BLaER1 (cell line): ENCODE data around the gene HOXC5.

Source experiments
- H3K27ac ChIP-seq: shearing (Covaris generic); formaldehyde crosslinking; 2 replicates; pipeline ENCODE4 v1.8.1; 2022
- H3K27me3 ChIP-seq: shearing (Covaris generic); formaldehyde crosslinking; 2 replicates; pipeline ENCODE4 v1.8.1; 2022
- H3K36me3 ChIP-seq: shearing (Covaris generic); formaldehyde crosslinking; 2 replicates; pipeline ENCODE4 v1.8.1; 2022
- H3K4me1 ChIP-seq: shearing (Covaris generic); formaldehyde crosslinking; 2 replicates; pipeline ENCODE4 v1.8.1; 2022
- H3K4me2 ChIP-seq: shearing (Covaris generic); formaldehyde crosslinking; 2 replicates; pipeline ENCODE4 v1.8.1; 2022
- H3K4me3 ChIP-seq: shearing (Covaris generic); formaldehyde crosslinking; 2 replicates; pipeline ENCODE4 v1.8.1; 2022
- H3K9ac ChIP-seq: shearing (Covaris generic); formaldehyde crosslinking; 2 replicates; pipeline ENCODE4 v1.8.1; 2022
- H3K9me3 ChIP-seq: shearing (Covaris generic); formaldehyde crosslinking; 2 replicates; pipeline ENCODE4 v1.8.1; 2022
- H4K20me1 ChIP-seq: shearing (Covaris generic); formaldehyde crosslinking; 2 replicates; pipeline ENCODE4 v1.8.1; 2022
- Cebpa-rat ChIP-seq: shearing (Covaris generic); IDR thresholded peaks from 2 replicates; pipeline ENCODE4 v1.8.1; 2022

The HOXC5 gene

DNA sequence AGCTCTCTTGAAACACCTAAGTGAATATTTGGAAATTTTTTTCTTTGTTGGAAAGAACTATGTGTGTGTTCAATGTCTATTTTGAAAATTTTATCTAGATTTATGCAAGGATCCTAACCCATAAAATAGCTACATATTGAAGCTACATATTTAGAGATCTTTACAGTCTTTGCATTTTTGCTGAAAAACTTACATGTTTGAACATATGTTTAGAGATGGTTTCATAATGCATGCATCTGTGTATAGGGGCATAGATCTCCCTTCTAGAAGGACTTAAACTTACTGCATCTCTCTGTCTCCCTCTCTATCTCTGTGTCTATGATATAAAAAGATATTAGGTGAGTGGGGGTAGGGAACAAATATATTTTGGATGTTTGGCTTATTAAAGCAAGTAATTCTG lies 12.6 kb downstream of the HOXC5 start:
- Histone ChIP-seq H3K4me2 (no peak overlapping the region), H3K27me3 (peaks cover 100% of the 10 kb centered on the region)

GRCh38 chr12:54045868-54046521 lies 13.1 kb downstream of the HOXC5 start:
- Histone ChIP-seq H3K27ac (no peak overlapping the region), H3K27me3 (peaks cover 100% of the 10 kb centered on the region), H3K4me2 (no peak overlapping the region), H3K9ac (no peak overlapping the region), H3K4me3 (no peak overlapping the region), H3K4me1 (no peaks in the 10 kb centered on the region), H3K36me3 (no peaks in the 10 kb centered on the region), H3K9me3 (peaks cover 19% of the 10 kb centered on the region), H4K20me1 (peaks cover 83% of the 10 kb centered on the region)
- no peak for TF ChIP-seq Cebpa-rat

More for the DNA sequence above, 12.6 kb downstream of the HOXC5 start:
- H3K27ac ChIP-seq, result no peak overlapping the region
- no peaks in the 10 kb centered on the region for H3K4me1 ChIP-seq
- H3K9me3 ChIP-seq, result peaks cover 19% of the 10 kb centered on the region
- peaks cover 82% of the 10 kb centered on the region for H4K20me1 ChIP-seq
- H3K4me3 ChIP-seq, result no peak overlapping the region
- H3K9ac ChIP-seq, result no peak overlapping the region
- no peak for TF ChIP-seq Cebpa-rat
- no peaks in the 10 kb centered on the region for H3K36me3 ChIP-seq

DNA sequence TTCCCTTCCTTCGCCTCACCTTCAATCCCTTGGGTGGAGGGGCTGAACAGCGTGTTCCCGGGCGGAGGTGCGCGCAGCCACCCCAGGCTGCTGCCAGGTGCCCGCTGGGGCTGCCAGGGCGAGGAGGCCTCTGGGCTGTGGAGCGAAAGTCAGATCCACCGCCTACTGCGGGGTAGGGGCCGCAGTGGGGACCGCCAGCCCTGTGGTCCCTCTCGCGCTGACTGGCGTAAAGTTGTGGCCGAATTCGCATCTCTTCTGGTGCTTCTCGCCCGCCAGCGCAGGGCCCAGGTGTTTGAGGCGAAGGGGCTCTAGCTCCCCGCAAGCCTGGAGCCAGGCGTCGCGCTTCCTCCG lies 13.9 kb downstream of the HOXC5 start:
- Histone ChIP-seq H3K27me3 (peaks cover 100% of the 10 kb centered on the region), H4K20me1 (peaks cover 83% of the 10 kb centered on the region), H3K27ac (no peak overlapping the region)

GRCh38 chr12:54047160-54047963 lies 14.5 kb downstream of the HOXC5 start:
- H4K20me1 ChIP-seq, result peaks cover 84% of the 10 kb centered on the region
- no peak overlapping the region for H3K27ac ChIP-seq
- peaks cover 100% of the 10 kb centered on the region for H3K27me3 ChIP-seq
- no peaks in the 10 kb centered on the region for H3K4me1 ChIP-seq
- H3K9ac ChIP-seq, result no peak overlapping the region
- TF ChIP-seq Cebpa-rat, result no peak
- H3K4me3 ChIP-seq, result no peak overlapping the region
- H3K36me3 ChIP-seq, result no peaks in the 10 kb centered on the region
- H3K4me2 ChIP-seq, result no peak overlapping the region
- H3K9me3 ChIP-seq, result peaks cover 24% of the 10 kb centered on the region

More for the DNA sequence above, 13.9 kb downstream of the HOXC5 start:
- TF ChIP-seq Cebpa-rat, result no peak
- Histone ChIP-seq H3K4me3 (no peak overlapping the region), H3K9me3 (peaks cover 19% of the 10 kb centered on the region), H3K9ac (no peak overlapping the region), H3K4me1 (no peaks in the 10 kb centered on the region), H3K4me2 (no peak overlapping the region), H3K36me3 (no peaks in the 10 kb centered on the region)

- Histone ChIP-seq H3K36me3 (no peaks in the 10 kb centered on the region), H3K9ac (no peak overlapping the region), H4K20me1 (peaks cover 89% of the 10 kb centered on the region), H3K4me2 (no peak overlapping the region), H3K27ac (no peak overlapping the region), H3K9me3 (peaks cover 30% of the 10 kb centered on the region), H3K27me3 (peaks cover 100% of the 10 kb centered on the region), H3K4me3 (no peak overlapping the region), H3K4me1 (no peaks in the 10 kb centered on the region)
- no peak for TF ChIP-seq Cebpa-rat
Observed at GRCh38 chr12:54047964-54048303, 15.1 kb downstream of the HOXC5 start.

DNA sequence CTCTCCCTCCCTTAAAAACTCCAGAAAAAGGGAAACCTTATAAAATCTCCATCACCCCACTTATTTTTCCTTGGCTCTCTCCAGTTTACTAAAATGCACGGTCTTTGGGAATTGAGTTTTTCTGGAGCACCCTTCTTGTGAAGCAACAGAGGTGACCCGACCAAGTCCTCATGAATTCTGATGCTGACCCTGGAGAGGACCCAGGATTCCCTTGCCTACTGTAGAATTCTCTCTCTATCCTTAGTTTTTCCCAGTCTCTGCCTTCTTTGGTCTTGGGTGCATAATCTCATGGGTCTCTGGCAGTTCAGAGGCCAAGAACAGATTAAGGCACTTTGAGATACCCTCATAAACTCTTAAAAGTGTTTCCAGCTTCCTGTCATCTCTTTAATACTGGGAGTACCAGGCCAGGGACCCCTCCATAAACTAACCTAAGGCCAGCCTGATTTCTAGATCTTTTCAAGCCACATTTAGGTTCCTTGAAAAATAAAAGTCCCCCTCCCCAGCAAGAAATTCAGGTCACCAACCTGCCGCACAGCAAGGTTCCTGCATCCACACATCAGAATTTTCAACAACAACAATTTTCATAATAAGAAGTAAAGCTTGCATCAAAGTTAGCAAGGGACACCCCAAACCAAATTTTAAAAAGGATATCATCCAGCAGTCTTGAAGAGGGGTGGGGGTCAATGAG lies 15.7 kb downstream of the HOXC5 start:
- peaks cover 96% of the 10 kb centered on the region for H4K20me1 ChIP-seq
- no peaks in the 10 kb centered on the region for H3K36me3 ChIP-seq
- peaks cover 100% of the 10 kb centered on the region for H3K27me3 ChIP-seq
- H3K4me3 ChIP-seq, result no peak overlapping the region
- no peak overlapping the region for H3K9ac ChIP-seq
- H3K9me3 ChIP-seq, result peaks cover 36% of the 10 kb centered on the region
- no peaks in the 10 kb centered on the region for H3K4me1 ChIP-seq
- no peak for TF ChIP-seq Cebpa-rat
- no peak overlapping the region for H3K4me2 ChIP-seq
- no peak overlapping the region for H3K27ac ChIP-seq

DNA sequence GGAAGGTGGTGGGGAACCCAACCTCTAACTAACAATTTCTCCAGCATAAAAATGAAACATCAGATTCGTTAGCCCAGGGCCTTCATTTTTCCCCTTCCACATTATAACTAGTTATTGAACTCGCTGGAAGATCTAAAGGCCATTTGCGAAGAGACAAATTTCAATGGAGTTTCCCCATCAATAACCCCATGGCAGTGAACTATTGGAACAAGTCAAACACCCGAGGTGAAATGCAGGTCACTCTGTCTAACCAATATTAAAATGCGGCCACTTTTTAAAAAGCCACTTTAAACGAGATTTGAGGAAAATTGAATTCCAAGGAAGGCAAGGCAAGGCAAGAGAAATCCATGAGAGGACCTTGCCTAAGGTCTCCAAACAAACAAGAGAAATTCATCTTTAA lies 16.3 kb downstream of the HOXC5 start:
- H4K20me1 ChIP-seq, result peaks cover 90% of the 10 kb centered on the region
- no peaks in the 10 kb centered on the region for H3K36me3 ChIP-seq
- H3K4me2 ChIP-seq, result no peak overlapping the region
- no peak for TF ChIP-seq Cebpa-rat
- H3K27me3 ChIP-seq, result peaks cover 100% of the 10 kb centered on the region
- no peak overlapping the region for H3K27ac ChIP-seq
- peaks cover 41% of the 10 kb centered on the region for H3K9me3 ChIP-seq
- no peak overlapping the region for H3K4me3 ChIP-seq
- H3K4me1 ChIP-seq, result no peaks in the 10 kb centered on the region
- H3K9ac ChIP-seq, result no peak overlapping the region

DNA sequence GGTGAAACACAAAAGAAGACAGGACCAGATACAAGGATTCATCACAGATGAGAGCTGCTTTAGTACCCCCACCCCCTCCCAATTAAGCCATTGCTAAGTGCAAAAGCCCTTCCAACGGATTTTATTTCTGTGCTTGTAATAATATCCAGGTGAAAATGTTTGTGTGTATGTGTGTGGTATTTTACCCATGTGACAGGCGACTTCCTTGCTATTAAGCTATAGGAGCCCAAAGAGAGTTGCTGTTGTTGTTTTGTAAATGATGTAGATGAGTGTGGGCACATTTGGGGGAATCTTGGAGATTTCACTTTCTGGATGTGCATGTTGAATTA lies 17.6 kb downstream of the HOXC5 start:
- TF ChIP-seq Cebpa-rat, result no peak
- Histone ChIP-seq H4K20me1 (peaks cover 81% of the 10 kb centered on the region), H3K27me3 (peaks cover 100% of the 10 kb centered on the region), H3K27ac (no peak overlapping the region), H3K36me3 (no peaks in the 10 kb centered on the region), H3K4me2 (no peak overlapping the region), H3K9ac (no peak overlapping the region), H3K4me1 (no peaks in the 10 kb centered on the region), H3K4me3 (no peak overlapping the region), H3K9me3 (peaks cover 41% of the 10 kb centered on the region)

DNA sequence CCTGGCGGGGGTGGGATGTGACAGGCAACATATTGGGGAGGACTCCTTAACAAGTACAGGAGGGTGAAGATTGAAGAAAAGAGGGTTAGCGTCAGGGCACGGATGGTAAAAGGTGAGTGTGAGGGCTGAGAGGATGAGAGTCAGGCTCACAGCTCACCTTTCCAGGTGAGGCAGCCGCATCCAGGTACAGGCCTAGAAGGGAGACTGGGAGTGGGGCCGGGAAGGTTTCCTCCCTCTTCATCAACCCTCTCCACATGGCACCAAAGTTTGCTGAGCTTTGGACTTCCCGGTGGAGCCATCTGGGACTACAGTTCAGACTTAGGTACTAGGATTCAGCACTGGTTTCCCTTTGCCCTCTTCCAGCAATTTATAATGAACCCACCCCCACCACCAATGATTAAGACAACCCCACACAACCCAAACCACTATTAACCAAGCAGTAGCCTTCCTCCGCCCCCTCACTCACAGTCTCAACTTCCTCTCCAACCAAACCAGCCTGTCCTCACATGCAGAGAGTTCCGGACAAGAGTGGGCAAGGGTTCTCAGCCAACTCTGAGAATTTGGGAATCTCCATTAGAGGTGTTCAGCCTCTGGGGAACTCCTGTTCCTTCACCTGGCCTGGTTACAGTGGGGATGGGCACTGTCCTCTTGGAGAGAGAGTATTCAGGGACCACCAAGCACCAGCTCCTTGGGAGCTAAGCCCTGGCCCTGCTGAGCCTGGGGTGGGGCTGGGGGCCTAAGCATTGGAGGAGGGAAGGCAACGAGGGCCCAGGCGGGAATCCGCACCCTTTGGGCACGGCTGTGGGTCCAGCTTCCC lies 18.4 kb downstream of the HOXC5 start:
- H3K4me2 ChIP-seq, result no peak overlapping the region
- H4K20me1 ChIP-seq, result peaks cover 82% of the 10 kb centered on the region

More for the DNA sequence above, 18.4 kb downstream of the HOXC5 start:
- Histone ChIP-seq H3K27ac (no peak overlapping the region), H3K9ac (no peak overlapping the region), H3K4me3 (no peak overlapping the region), H3K36me3 (no peaks in the 10 kb centered on the region), H3K4me1 (no peaks in the 10 kb centered on the region), H3K27me3 (peaks cover 100% of the 10 kb centered on the region), H3K9me3 (peaks cover 41% of the 10 kb centered on the region)
- TF ChIP-seq Cebpa-rat, result no peak
